H9 (cell line): ENCODE data around the gene MAP3K12. TPM values are rescaled to one million over a fixed set of nuclear protein-coding genes. Genes with fewer than 3 reads are reported as not detected.

Source experiments
- DNase-seq: peaks from one replicate; pipeline ENCODE4 v3.0.0-alpha.2; 2017
- H2AFZ ChIP-seq: one replicate; pipeline ENCODE4 v1.6.1; 2013; ENCODE audit warnings: mild to moderate bottlenecking, low read length, control low read depth, moderate library complexity
- H2AK5ac ChIP-seq: 2 replicates; pipeline ENCODE4 v1.6.1; 2013; ENCODE audit warnings: low read length, control low read depth, mixed read lengths; ENCODE audit not compliant: insufficient read length
- H2BK120ac ChIP-seq: one replicate; pipeline ENCODE4 v1.6.1; 2013; ENCODE audit warnings: low read depth, mild to moderate bottlenecking, low read length, control low read depth, inconsistent platforms; ENCODE audit not compliant: poor library complexity, severe bottlenecking
- H2BK12ac ChIP-seq: 2 replicates; pipeline ENCODE4 v1.6.1; 2013; ENCODE audit warnings: low read length, control low read depth, mixed read lengths, low read depth; ENCODE audit not compliant: insufficient read length
- H2BK15ac ChIP-seq: 2 replicates; pipeline ENCODE4 v1.6.1; 2013; ENCODE audit warnings: low read depth, low read length, control low read depth
- H2BK20ac ChIP-seq: one replicate; pipeline ENCODE4 v1.6.1; 2013; ENCODE audit warnings: low read depth, mild to moderate bottlenecking, low read length, control low read depth, inconsistent platforms; ENCODE audit not compliant: poor library complexity, severe bottlenecking
- H2BK5ac ChIP-seq: 2 replicates; pipeline ENCODE4 v1.6.1; 2013; ENCODE audit warnings: low read length, control low read depth, mixed read lengths; ENCODE audit not compliant: insufficient read length
- H3K14ac ChIP-seq: 2 replicates; pipeline ENCODE4 v1.6.1; 2013; ENCODE audit warnings: low read length, control low read depth; ENCODE audit not compliant: insufficient read depth
- H3K18ac ChIP-seq: 2 replicates; pipeline ENCODE4 v1.6.1; 2013; ENCODE audit warnings: low read depth, mild to moderate bottlenecking, mixed read lengths, low read length, control low read depth; ENCODE audit not compliant: insufficient read length
- H3K23ac ChIP-seq: 2 replicates; pipeline ENCODE4 v1.6.1; 2013; ENCODE audit warnings: low read length, control low read depth, mixed read lengths, low read depth; ENCODE audit not compliant: insufficient read length
- H3K23me2 ChIP-seq: 2 replicates; pipeline ENCODE4 v1.6.1; 2013; ENCODE audit warnings: low read depth, mild to moderate bottlenecking, mixed read lengths, low read length, control low read depth; ENCODE audit not compliant: insufficient read length, poor library complexity, severe bottlenecking
- H3K27ac ChIP-seq: 2 replicates; pipeline ENCODE4 v1.5.1; 2013; ENCODE audit warnings: low read length, control low read depth, mixed read lengths, low read depth; ENCODE audit not compliant: insufficient read length
- H3K27me3 ChIP-seq: 2 replicates; pipeline ENCODE4 v1.6.1; 2013; ENCODE audit warnings: low read length, control low read depth, inconsistent platforms; ENCODE audit not compliant: insufficient read depth
- H3K4ac ChIP-seq: 2 replicates; pipeline ENCODE4 v1.6.1; 2013; ENCODE audit warnings: low read depth, mild to moderate bottlenecking, control low read depth, inconsistent platforms, low read length, moderate library complexity
- H3K4me1 ChIP-seq: 2 replicates; pipeline ENCODE4 v1.6.1; 2013; ENCODE audit warnings: low read length, control low read depth, inconsistent platforms; ENCODE audit not compliant: insufficient read depth
- H3K4me2 ChIP-seq: 2 replicates; pipeline ENCODE4 v1.6.1; 2013; ENCODE audit warnings: low read length, control low read depth, mixed read lengths; ENCODE audit not compliant: insufficient read length, insufficient read depth
- H3K56ac ChIP-seq: 2 replicates; pipeline ENCODE4 v1.6.1; 2013; ENCODE audit warnings: low read depth, mild to moderate bottlenecking, mixed read lengths, low read length, control low read depth; ENCODE audit not compliant: insufficient read length
- H3K79me1 ChIP-seq: 2 replicates; pipeline ENCODE4 v1.6.1; 2013; ENCODE audit warnings: low read depth, mild to moderate bottlenecking, moderate library complexity, low read length, control low read depth, inconsistent platforms; ENCODE audit not compliant: insufficient read depth, poor library complexity, severe bottlenecking
- H3K79me2 ChIP-seq: 2 replicates; pipeline ENCODE4 v1.6.1; 2013; ENCODE audit warnings: low read length, control low read depth, inconsistent platforms; ENCODE audit not compliant: insufficient read depth
- H3K9ac ChIP-seq: 2 replicates; pipeline ENCODE4 v1.6.1; 2013; ENCODE audit warnings: low read length, control low read depth, mixed read lengths; ENCODE audit not compliant: insufficient read length; ENCODE audit errors: extremely low read depth
- H3K9me3 ChIP-seq: one replicate; pipeline ENCODE4 v1.6.1; 2013; ENCODE audit warnings: low read depth, low read length, inconsistent platforms; ENCODE audit not compliant: control insufficient read depth
- H3T11ph ChIP-seq: one replicate; pipeline ENCODE4 v1.6.1; 2013; ENCODE audit warnings: mild to moderate bottlenecking, low read length, control low read depth, inconsistent platforms
- H4K20me1 ChIP-seq: one replicate; pipeline ENCODE4 v1.6.1; 2013; ENCODE audit not compliant: control insufficient read depth, insufficient read length, insufficient read depth
- H4K5ac ChIP-seq: 2 replicates; pipeline ENCODE4 v1.6.1; 2013; ENCODE audit warnings: low read depth, mild to moderate bottlenecking, mixed read lengths, low read length, control low read depth; ENCODE audit not compliant: insufficient read length
- H4K8ac ChIP-seq: replicated peaks from 2 replicates; pipeline ENCODE4 v1.6.1; 2013; ENCODE audit warnings: low read length, control low read depth, mixed read lengths, low read depth; ENCODE audit not compliant: insufficient read length
- H4K91ac ChIP-seq: 2 replicates; pipeline ENCODE4 v1.6.1; 2013; ENCODE audit warnings: low read depth, mild to moderate bottlenecking, moderate library complexity, mixed read lengths, low read length, control low read depth; ENCODE audit not compliant: insufficient read length
- H3K27ac Mint-ChIP-seq, 3 experiments: 2 replicates in 2 of 3; 3 replicates in 1 of 3; pipeline ENCODE4 v1.8.0; 2020 to 2021; ENCODE audit warnings: mixed read lengths in 3 of 3, mild to moderate bottlenecking in 1 of 3, moderate library complexity in 1 of 3
- H3K27me3 Mint-ChIP-seq: 2 replicates; pipeline ENCODE4 v1.8.0; 2021; ENCODE audit warnings: low read depth, mild to moderate bottlenecking, moderate library complexity, mixed read lengths
- H3K36me3 Mint-ChIP-seq, 3 experiments: 2 replicates in 2 of 3; 3 replicates in 1 of 3; pipeline ENCODE4 v1.8.0; 2020 to 2021; ENCODE audit warnings: low read depth in 3 of 3, mixed read lengths in 3 of 3; ENCODE audit not compliant: insufficient read depth in 1 of 3
- H3K4me1 Mint-ChIP-seq, 2 experiments: 2 replicates each; pipeline ENCODE4 v1.8.0; 2020; ENCODE audit warnings: mixed read lengths in 2 of 2
- H3K4me3 Mint-ChIP-seq, 2 experiments: 2 replicates in 1 of 2; 3 replicates in 1 of 2; pipeline ENCODE4 v1.8.0; 2020 to 2021; ENCODE audit warnings: mild to moderate bottlenecking in 2 of 2, mixed read lengths in 2 of 2, moderate library complexity in 1 of 2
- H3K9me3 Mint-ChIP-seq, 2 experiments: 2 replicates in 1 of 2; 3 replicates in 1 of 2; pipeline ENCODE4 v1.8.0; 2020; ENCODE audit warnings: mild to moderate bottlenecking in 2 of 2, mixed read lengths in 2 of 2, moderate library complexity in 1 of 2
- WGBS: extraction: QIAGEN DNeasy Blood & Tissue Kit; methylation state at CpG from one replicate; pipeline ENCODE4 v1.1.7; 2013; ENCODE audit warnings: missing lambda C conversion rate, low lambda C conversion rate, mixed read lengths; ENCODE audit not compliant: insufficient read length; ENCODE audit errors: extremely low coverage; 5-methylcytosine and 5-hydroxymethylcytosine counted together
- total RNA-seq: library from RNA; stranded (reverse); gene quantifications from 2 replicates; pipeline ENCODE4 v1.2.1, GENCODE V29; 2021
- TF ChIP-seq, protein P1 (sequence below): fragments of 200-600 bp; sonication (generic); conservative IDR thresholded peaks from 3 replicates; pipeline ENCODE4 v1.8.0; 2021; ENCODE audit warnings: antibody characterized with exemption, mild to moderate bottlenecking

MAP3K12 gene
- total RNA-seq, 1 experiment from 2014 or later = 22.3 TPM

DNA sequence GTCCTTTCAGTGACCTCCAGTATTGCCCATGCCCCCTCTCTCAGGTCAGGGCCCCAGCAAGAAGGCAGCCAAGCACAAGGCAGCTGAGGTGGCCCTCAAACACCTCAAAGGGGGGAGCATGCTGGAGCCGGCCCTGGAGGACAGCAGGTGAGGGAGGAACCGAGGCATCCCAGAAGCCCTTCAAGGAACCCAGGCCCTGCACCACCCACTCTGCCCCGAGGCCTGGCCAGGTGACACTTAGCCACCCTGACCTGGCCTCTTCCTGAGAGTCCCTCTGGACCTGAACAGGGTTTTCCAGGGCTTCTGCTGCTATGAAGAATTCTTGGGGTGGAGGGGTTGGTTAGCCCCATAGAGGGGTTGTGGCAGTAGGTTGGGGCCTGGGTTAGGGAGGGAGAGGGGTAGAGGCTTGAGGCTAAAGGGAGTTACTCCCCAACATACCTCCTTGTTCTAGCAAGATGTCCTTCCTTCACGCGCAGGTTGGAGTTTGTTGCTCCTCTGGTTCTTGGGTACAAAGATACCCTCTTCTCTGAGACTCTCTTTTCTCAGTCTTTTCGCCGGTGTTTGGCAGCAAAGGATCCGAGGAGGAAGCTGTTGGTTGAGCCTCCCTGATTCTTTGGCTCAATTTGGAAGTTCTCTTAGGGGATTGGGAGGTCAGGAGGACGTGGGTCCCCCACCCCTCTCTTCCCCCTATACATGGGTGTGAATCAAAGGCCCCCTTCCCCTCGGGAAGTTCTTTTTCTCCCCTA is 3.9 kb upstream of the MAP3K12 start:
- Histone ChIP-seq H3K9ac (no peak overlapping the region), H3K23ac (no peak overlapping the region), H4K20me1 (no peaks in the 10 kb centered on the region), H3K4me1 (peaks cover 5% of the 10 kb centered on the region; the same call in 1 of the 2 replicates), H3K79me2 (no peaks in the 10 kb centered on the region; the same call in 1 of the 2 replicates), H2BK12ac (no peak overlapping the region), H3K79me1 (peaks cover 5% of the 10 kb centered on the region), H4K5ac (no peak overlapping the region), H2BK5ac (no peak overlapping the region), H2BK15ac (no peak overlapping the region), H3K14ac (no peak overlapping the region), H2BK120ac (no peak overlapping the region), H3K27me3 (no peaks in the 10 kb centered on the region), H4K8ac (no peak overlapping the region), H3K4me2 (no peak overlapping the region), H3K23me2 (peaks cover 20% of the 10 kb centered on the region), H3K4ac (no peak overlapping the region), H3K27ac (no peak overlapping the region), H3K56ac (no peak overlapping the region), H3T11ph (no peak overlapping the region), H3K18ac (no peak overlapping the region), H4K91ac (no peak overlapping the region), H2AFZ (no peak overlapping the region), H3K9me3 (no peaks in the 10 kb centered on the region), H2AK5ac (no peak overlapping the region), H2BK20ac (no peak overlapping the region)
- Mint-ChIP-seq H3K4me1 (peaks cover 19 to 32% of the 10 kb centered on the region in 2 experiments), H3K36me3 (peaks cover 19 to 36% (median 29%) of the 10 kb centered on the region in 3 experiments), H3K9me3 (no peaks in the 10 kb centered on the region), H3K27me3 (no peaks in the 10 kb centered on the region), H3K27ac (no peak overlapping the region; a peak in 1 of 7 replicates), H3K4me3 (peak overlapping the region; percentile 16 to 30; a peak in 2 of 5 replicates)
- no peak for DNase-seq
- TF ChIP-seq, protein P1, sequence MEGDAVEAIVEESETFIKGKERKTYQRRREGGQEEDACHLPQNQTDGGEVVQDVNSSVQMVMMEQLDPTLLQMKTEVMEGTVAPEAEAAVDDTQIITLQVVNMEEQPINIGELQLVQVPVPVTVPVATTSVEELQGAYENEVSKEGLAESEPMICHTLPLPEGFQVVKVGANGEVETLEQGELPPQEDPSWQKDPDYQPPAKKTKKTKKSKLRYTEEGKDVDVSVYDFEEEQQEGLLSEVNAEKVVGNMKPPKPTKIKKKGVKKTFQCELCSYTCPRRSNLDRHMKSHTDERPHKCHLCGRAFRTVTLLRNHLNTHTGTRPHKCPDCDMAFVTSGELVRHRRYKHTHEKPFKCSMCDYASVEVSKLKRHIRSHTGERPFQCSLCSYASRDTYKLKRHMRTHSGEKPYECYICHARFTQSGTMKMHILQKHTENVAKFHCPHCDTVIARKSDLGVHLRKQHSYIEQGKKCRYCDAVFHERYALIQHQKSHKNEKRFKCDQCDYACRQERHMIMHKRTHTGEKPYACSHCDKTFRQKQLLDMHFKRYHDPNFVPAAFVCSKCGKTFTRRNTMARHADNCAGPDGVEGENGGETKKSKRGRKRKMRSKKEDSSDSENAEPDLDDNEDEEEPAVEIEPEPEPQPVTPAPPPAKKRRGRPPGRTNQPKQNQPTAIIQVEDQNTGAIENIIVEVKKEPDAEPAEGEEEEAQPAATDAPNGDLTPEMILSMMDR = no peak
- no CpG with 5 or more reads among the region's 10 CpGs for WGBS
